Hindlimb muscle (tissue), 1 donor: ENCODE data around the gene TTC28. TPM values are rescaled to one million over a fixed set of nuclear protein-coding genes. Genes with fewer than 3 reads are reported as not detected.
"Not testable (repeated sequence)": the region's sequence is repeated elsewhere in the genome, so short reads cannot be mapped to it uniquely, and the experiment has no call there.

Source experiments
- DNase-seq: peaks from one replicate; pipeline ENCODE4 v3.0.0-alpha.2; 2013
- polyA plus RNA-seq: library from polyadenylated mRNA; unstranded; fragments of 120-200 nt; gene quantifications from one replicate; pipeline ENCODE4 v1.2.1, GENCODE V29; 2013; ENCODE audit not compliant: insufficient read length

TTC28 gene
- polyA plus RNA-seq, 1 donor, result 30.7 TPM

GRCh38 chr22:28402060-28402459 lies 277.6 kb downstream of the TTC28 start:
- DNase-seq, result no peak

- DNase-seq, result no peak
These were observed 280.7 kb downstream of the TTC28 start for GRCh38 chr22:28398981-28399380.

- DNase-seq, result no peak
These were observed 281.3 kb downstream of the TTC28 start for GRCh38 chr22:28398355-28398754.

- DNase-seq, result no peak
These were observed 282.3 kb downstream of the TTC28 start for GRCh38 chr22:28397306-28397705.

GRCh38 chr22:28395920-28396753 lies 283.5 kb downstream of the TTC28 start:
- DNase-seq, result no peak

GRCh38 chr22:28395520-28395919 lies 284.1 kb downstream of the TTC28 start:
- DNase-seq, result no peak

GRCh38 chr22:28394513-28395110 lies 285.0 kb downstream of the TTC28 start:
- DNase-seq, result peak; percentile 58

- no peak for DNase-seq
These were observed 298.0 kb downstream of the TTC28 start for GRCh38 chr22:28381429-28382167.

- DNase-seq, result no peak
These were observed 299.7 kb downstream of the TTC28 start for GRCh38 chr22:28379951-28380350.

- no peak for DNase-seq
These were observed 300.4 kb downstream of the TTC28 start for GRCh38 chr22:28379075-28379779.

- no peak for DNase-seq
These were observed 303.7 kb downstream of the TTC28 start for GRCh38 chr22:28375761-28376534.

GRCh38 chr22:28373831-28374230 lies 305.8 kb downstream of the TTC28 start:
- DNase-seq, result no peak

GRCh38 chr22:28369854-28370253 lies 309.8 kb downstream of the TTC28 start:
- DNase-seq, result no peak

GRCh38 chr22:28366856-28367255 lies 312.8 kb downstream of the TTC28 start:
- no peak for DNase-seq

GRCh38 chr22:28365371-28365770 lies 314.3 kb downstream of the TTC28 start:
- DNase-seq, result no peak

GRCh38 chr22:28364105-28364504 lies 315.5 kb downstream of the TTC28 start:
- DNase-seq, result not testable (repeated sequence)

- DNase-seq, result no peak
These were observed 318.7 kb downstream of the TTC28 start for GRCh38 chr22:28360939-28361338.

GRCh38 chr22:28358312-28358711 lies 321.3 kb downstream of the TTC28 start:
- no peak for DNase-seq

- DNase-seq, result no peak
These were observed 322.4 kb downstream of the TTC28 start for GRCh38 chr22:28357193-28357592.

- DNase-seq, result no peak
These were observed 328.2 kb downstream of the TTC28 start for GRCh38 chr22:28351476-28351875.

GRCh38 chr22:28348613-28349609 lies 330.7 kb downstream of the TTC28 start:
- no peak for DNase-seq
